H1 (cell line): ENCODE data around the gene RXFP4. TPM values are rescaled to one million over a fixed set of nuclear protein-coding genes. Genes with fewer than 3 reads are reported as not detected.

Source experiments
- ATF3 ChIP-seq: IDR thresholded peaks from 2 replicates; pipeline ENCODE4 v1.6.1; 2011; ENCODE audit warnings: low read depth, mild to moderate bottlenecking, low read length; ENCODE audit not compliant: insufficient read depth
- CBX5 ChIP-seq: fragments of 300-800, 300-1000 bp; sonication (generic); IDR thresholded peaks from 2 replicates; pipeline ENCODE4 v1.7.1; 2016; ENCODE audit warnings: antibody characterized with exemption, low read length, low read depth
- CEBPB ChIP-seq: IDR thresholded peaks from 2 replicates; pipeline ENCODE4 v1.6.1; 2012; ENCODE audit warnings: low read depth, low read length
- FOSL1 ChIP-seq: IDR thresholded peaks from 2 replicates; pipeline ENCODE4 v1.6.1; 2011; ENCODE audit warnings: mild to moderate bottlenecking, low read depth, low read length, moderate library complexity; ENCODE audit not compliant: insufficient read depth
- SIRT6 ChIP-seq: IDR thresholded peaks from one replicate; pipeline ENCODE4 v1.7.1; 2012; ENCODE audit warnings: low read length, inconsistent platforms
- TCF12 ChIP-seq: IDR thresholded peaks from 2 replicates; pipeline ENCODE4 v1.6.1; 2011; ENCODE audit warnings: low read depth, mild to moderate bottlenecking, low read length
- polyA plus RNA-seq, 7 experiments: library from polyadenylated mRNA; depleted of rRNA in 3 of 7; stranded (reverse) in 5 of 7; unstranded in 2 of 7; fragments of >200 nt in 5 of 7; fragments of 200-250 nt in 2 of 7; gene quantifications; 1 replicate in 5 of 7; 2 replicates in 1 of 7; 4 replicates in 1 of 7; pipeline versions ENCODE4 v1.2.1 to v1.2.3, GENCODE V29; 2011 to 2013; ENCODE audit warnings: missing spikeins in 2 of 7, mixed read lengths in 2 of 7
- total RNA-seq: library from RNA; stranded (reverse); fragmentation: NEBNext Ultra II Directional; extraction: Animal tissue kit (Norgen Biotek cat#: 25700); gene quantifications from 2 replicates; pipeline ENCODE4 v1.2.1, GENCODE V29; 2021

Gene RXFP4
- total and polyA plus RNA-seq, 2 of the 8 experiments (the other 6 are each of a cell fraction or from before 2014, with no cell fraction given) = not detected

GRCh38 chr1:155932081-155932480 is 9.4 kb upstream of the RXFP4 start (continued):
- TF ChIP-seq CEBPB = no peak
- TF ChIP-seq FOSL1 = no peak
- TF ChIP-seq TCF12 = no peak
- no peak for TF ChIP-seq SIRT6
- TF ChIP-seq CBX5 = no peak
- no peak for TF ChIP-seq ATF3
